H1 (cell line): ENCODE measurements around the gene AP1M2. TPM values are rescaled to one million over a fixed set of nuclear protein-coding genes. Genes with fewer than 3 reads are reported as not detected.

ENCODE experiments used
- CBX8 ChIP-seq: fragments of 300-800, 300-1000 bp; sonication (generic); IDR thresholded peaks from 2 replicates; pipeline ENCODE4 v1.7.1; 2016; ENCODE audit warnings: low read depth, low read length, borderline replicate concordance
- CEBPB ChIP-seq: IDR thresholded peaks from 2 replicates; pipeline ENCODE4 v1.6.1; 2012; ENCODE audit warnings: low read depth, low read length
- CHD7 ChIP-seq: fragments of 300-600 bp; sonication (generic); IDR thresholded peaks from 2 replicates; pipeline ENCODE4 v1.7.1; 2012; ENCODE audit warnings: low read length, moderate library complexity, mild to moderate bottlenecking, inconsistent platforms; ENCODE audit not compliant: insufficient replicate concordance
- KDM1A ChIP-seq: fragments of 200-600, 300-600 bp; sonication (generic); IDR thresholded peaks from 2 replicates; pipeline ENCODE4 v1.7.1; 2016; ENCODE audit warnings: mild to moderate bottlenecking, low read length, borderline replicate concordance
- NRF1 ChIP-seq: IDR thresholded peaks from 2 replicates; pipeline ENCODE4 v1.6.1; 2011; ENCODE audit warnings: mild to moderate bottlenecking, low read depth, low read length, improper control_type of control experiment
- RAD21 ChIP-seq, 2 experiments: IDR thresholded peaks in 1 of 2; conservative IDR thresholded peaks in 1 of 2; 2 replicates each; pipeline ENCODE4 v1.6.1; 2011; ENCODE audit warnings: low read depth in 2 of 2, low read length in 2 of 2, improper control_type of control experiment in 1 of 2, inconsistent platforms in 1 of 2, mild to moderate bottlenecking in 1 of 2, moderate library complexity in 1 of 2
- RNF2 ChIP-seq: fragments of 200-900, 300-1000 bp; sonication (generic); IDR thresholded peaks from 2 replicates; pipeline ENCODE4 v1.7.1; 2016; ENCODE audit warnings: borderline replicate concordance, low read depth, mild to moderate bottlenecking, antibody characterized with exemption, low read length; ENCODE audit not compliant: poor library complexity, severe bottlenecking; ENCODE audit errors: missing control alignments
- SIN3A ChIP-seq, 2 experiments: IDR thresholded peaks in 1 of 2; conservative IDR thresholded peaks in 1 of 2; 2 replicates each; pipeline ENCODE4 v1.6.1; 2011 to 2012; ENCODE audit warnings: low read length in 2 of 2, improper control_type of control experiment in 1 of 2, low read depth in 1 of 2, mild to moderate bottlenecking in 1 of 2
- polyA plus RNA-seq, 7 experiments: library from polyadenylated mRNA; depleted of rRNA in 3 of 7; stranded (reverse) in 5 of 7; unstranded in 2 of 7; fragments of >200 nt in 5 of 7; fragments of 200-250 nt in 2 of 7; gene quantifications; 1 replicate in 5 of 7; 2 replicates in 1 of 7; 4 replicates in 1 of 7; pipeline versions ENCODE4 v1.2.1 to v1.2.3, GENCODE V29; 2011 to 2013; ENCODE audit warnings: missing spikeins in 2 of 7, mixed read lengths in 2 of 7
- total RNA-seq: library from RNA; stranded (reverse); fragmentation: NEBNext Ultra II Directional; extraction: Animal tissue kit (Norgen Biotek cat#: 25700); gene quantifications from 2 replicates; pipeline ENCODE4 v1.2.1, GENCODE V29; 2021

AP1M2 gene
- total and polyA plus RNA-seq, 2 of the 8 experiments (the other 6 are each of a cell fraction or from before 2014, with no cell fraction given) = 140 to 161 TPM

- TF ChIP-seq CHD7 (no peak), CEBPB (no peak), RNF2 (no peak), NRF1 (peak; percentile 87), KDM1A (no peak), RAD21 (IDR thresholded peaks at IDR 0.05 in 1 of 2, conservative IDR thresholded peaks at IDR 0.05 in 1 of 2; ENCODE audit: low read depth in 2 of 2, low read length in 2 of 2) (peak in 1 of 2 experiments; percentile 28; a peak in 1 of 4 replicates), SIN3A (conservative IDR thresholded peaks at IDR 0.05 in 1 of 2, IDR thresholded peaks at IDR 0.05 in 1 of 2; ENCODE audit: low read depth in 1 of 2, low read length in 2 of 2) (peak; percentile 5 to 49; a peak in 1 of 4 replicates), CBX8 (no peak)
Measured at GRCh38 chr19:10565567-10566407, 21.3 kb downstream of the AP1M2 start, which contains the start of gene KRI1 (continued).
